Measurements from ENCODE around the gene EFNA3.
A peak's percentile ranks its signal among the peaks of the same experiment; 100 is the strongest.

EFNA3 gene

DNA sequence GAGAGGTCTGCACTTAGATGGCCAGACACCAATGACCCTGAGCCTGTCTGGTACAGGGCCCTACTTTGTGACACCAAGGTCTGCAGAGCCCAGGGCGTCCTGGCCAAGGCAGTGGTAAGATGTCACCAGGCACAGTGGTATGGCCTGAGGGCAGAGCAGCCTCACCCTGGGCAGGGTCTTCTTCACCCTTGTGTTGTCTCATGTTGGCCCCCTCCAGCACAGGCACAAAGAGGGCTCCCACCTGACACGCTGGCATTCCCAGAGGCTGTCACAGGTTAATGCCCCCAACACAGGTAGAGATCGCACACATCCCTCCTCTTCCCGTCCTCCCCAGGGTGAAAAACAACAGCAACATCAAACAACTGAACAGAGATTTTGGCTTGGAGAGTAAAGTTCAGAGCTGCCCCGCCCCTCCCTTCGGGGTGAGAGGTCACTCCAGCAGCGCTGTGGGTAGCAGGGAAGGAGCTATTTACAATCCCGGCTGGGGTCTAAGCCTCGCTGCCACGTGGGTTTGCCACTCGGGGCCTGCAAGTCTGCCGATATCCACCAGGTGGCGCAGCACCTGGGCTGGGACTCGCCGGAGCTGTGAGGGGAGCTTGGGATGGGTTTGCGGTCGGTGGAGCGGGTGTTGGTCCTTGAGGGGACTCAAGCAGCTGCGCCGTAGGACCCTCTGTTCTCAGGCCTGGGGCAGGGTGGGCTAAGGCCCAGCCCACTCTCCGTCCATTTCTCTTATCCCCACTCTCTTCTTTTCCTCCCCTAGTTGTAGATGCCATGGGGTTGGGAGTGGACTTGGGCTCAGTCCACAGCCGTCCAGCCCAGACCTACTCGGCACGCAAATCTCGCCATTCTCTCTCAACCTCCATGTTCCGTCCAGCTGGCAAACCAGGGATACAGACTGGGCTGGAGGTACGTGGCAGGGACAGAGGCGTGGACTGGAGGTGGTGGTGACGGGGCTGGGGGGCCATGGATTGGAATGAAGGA is 12.7 kb downstream of the EFNA3 start:
- TF ChIP-seq, protein P1, sequence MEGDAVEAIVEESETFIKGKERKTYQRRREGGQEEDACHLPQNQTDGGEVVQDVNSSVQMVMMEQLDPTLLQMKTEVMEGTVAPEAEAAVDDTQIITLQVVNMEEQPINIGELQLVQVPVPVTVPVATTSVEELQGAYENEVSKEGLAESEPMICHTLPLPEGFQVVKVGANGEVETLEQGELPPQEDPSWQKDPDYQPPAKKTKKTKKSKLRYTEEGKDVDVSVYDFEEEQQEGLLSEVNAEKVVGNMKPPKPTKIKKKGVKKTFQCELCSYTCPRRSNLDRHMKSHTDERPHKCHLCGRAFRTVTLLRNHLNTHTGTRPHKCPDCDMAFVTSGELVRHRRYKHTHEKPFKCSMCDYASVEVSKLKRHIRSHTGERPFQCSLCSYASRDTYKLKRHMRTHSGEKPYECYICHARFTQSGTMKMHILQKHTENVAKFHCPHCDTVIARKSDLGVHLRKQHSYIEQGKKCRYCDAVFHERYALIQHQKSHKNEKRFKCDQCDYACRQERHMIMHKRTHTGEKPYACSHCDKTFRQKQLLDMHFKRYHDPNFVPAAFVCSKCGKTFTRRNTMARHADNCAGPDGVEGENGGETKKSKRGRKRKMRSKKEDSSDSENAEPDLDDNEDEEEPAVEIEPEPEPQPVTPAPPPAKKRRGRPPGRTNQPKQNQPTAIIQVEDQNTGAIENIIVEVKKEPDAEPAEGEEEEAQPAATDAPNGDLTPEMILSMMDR (IDR thresholded peaks at IDR 0.05; ENCODE audit: insufficient read depth, missing control alignments), result peak; percentile 99
- FAIRE-seq, result no peak
- no peak for DNase-seq (ENCODE audit: insufficient read length, low spot score)

DNA sequence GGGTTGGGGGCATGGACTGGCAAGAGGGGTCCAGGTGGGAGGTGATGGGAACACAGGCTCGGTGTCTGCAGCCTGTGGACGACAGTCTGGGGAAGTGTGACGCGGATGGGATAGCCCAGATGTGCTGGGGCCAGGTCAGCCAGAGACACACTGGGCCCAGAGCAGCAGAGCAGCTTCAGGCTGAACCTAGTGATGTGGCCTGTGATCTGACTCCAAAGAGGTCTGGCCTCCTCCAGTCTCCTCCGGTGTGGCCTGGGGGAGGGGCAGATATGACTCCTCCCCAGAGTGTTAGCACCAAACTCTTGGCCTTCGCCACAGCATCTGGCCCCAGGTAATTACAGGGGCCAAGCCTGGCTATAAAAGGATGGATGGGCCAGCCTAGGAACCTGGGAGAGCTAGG is 13.5 kb downstream of the EFNA3 start:
- TF ChIP-seq, protein P1 (IDR thresholded peaks at IDR 0.05; ENCODE audit: insufficient read depth, missing control alignments), result no peak
- FAIRE-seq (no peak), DNase-seq (ENCODE audit: insufficient read length, low spot score) (no peak)

DNA sequence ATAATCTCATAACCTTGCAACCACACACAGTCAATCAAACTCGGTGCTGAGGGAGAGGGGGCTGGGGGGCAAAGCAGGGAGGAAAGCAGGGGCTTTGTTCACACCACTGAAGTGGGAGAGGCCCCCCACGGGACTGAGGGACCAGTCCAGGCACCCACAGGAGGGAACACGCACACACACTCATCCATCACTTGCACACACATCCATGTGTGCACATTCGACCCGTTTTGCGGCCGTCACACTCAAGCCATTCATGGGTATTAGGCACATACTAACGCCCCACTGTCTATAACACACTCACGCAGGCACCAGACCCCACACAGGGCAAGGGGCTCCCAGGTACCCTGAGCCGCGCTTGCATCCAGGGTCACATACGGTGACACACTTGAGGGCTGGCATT is 14.0 kb downstream of the EFNA3 start:
- TF ChIP-seq, protein P1 (IDR thresholded peaks at IDR 0.05; ENCODE audit: insufficient read depth, missing control alignments), result no peak
- no peak for FAIRE-seq
- DNase-seq (ENCODE audit: insufficient read length, low spot score), result no peak

DNA sequence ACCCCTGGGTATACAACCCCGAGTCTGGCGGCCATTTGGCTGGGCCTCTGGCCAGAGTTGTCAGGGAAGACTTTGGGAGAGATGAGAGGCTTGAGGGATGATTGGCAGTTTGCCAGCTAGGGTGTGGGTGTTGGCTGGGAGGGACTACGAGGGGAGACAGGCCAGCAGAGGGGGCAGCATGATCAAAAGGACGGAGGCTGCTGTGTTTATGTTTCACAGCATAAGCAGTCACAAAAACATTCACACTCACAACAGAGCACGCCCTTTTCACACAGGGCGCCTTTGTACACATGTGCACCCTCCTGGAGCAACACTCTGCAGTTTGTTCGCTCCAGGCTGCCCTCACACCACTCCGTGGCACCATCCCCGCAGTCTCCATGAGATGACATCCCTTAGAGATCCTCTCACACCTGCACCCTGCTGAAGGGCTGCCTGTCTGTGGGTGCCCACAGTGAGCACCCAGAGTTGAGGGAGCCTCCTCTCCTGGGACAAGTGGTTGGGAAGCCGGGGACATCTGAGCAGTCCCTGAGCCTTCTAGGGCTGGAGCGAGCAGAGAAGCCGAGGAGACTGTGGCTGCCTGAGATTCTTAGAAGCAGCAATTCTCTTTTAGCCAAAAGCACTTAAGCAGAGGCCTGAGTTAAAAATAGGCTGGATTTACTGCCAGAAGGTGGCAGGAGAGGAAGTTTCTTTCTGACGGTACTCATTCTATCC is 15.4 kb downstream of the EFNA3 start:
- DNase-seq (ENCODE audit: insufficient read length, low spot score) (no peak), FAIRE-seq (no peak)
- TF ChIP-seq, protein P1 (IDR thresholded peaks at IDR 0.05; ENCODE audit: insufficient read depth, missing control alignments), result peak; percentile 69

DNA sequence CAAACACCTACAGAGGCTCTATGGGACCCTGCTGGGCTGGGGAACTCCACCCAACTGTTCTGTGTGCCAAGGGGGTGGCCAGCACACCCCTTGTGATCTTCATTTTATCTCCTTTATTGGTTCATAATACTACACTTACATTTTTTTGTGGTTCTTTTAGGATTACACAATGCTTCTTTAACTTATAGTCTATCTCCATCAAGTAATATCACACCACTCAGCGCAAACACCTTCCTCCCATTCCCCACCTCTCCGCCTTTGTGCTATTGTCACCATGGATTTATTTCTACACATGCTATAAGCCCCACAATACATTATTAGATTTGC is 15.9 kb downstream of the EFNA3 start:
- TF ChIP-seq, protein P1 (IDR thresholded peaks at IDR 0.05; ENCODE audit: insufficient read depth, missing control alignments), result no peak
- no peak for FAIRE-seq
- DNase-seq (ENCODE audit: insufficient read length, low spot score), result no peak

DNA sequence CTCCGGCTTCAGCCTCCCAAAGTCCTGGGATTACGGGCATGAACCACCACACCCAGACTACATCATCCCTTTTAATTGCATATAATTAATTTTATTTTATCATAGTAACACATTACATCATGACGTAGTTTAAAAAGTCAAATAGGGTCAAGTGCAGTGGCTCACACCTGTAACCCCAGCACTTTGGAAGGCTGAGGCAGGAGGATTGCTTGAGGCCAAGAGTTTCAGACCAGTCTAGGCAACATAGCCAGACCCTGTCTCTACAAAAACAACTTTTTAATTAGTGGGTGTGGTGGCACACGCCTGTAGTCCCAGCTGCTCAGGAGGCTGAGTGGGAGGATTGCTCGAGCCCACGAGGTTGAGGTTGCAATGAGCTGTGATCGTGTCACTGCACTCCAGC is 20.7 kb downstream of the EFNA3 start:
- DNase-seq (ENCODE audit: insufficient read length, low spot score) (no peak), FAIRE-seq (no peak)
- TF ChIP-seq, protein P1 (IDR thresholded peaks at IDR 0.05; ENCODE audit: insufficient read depth, missing control alignments), result no peak

DNA sequence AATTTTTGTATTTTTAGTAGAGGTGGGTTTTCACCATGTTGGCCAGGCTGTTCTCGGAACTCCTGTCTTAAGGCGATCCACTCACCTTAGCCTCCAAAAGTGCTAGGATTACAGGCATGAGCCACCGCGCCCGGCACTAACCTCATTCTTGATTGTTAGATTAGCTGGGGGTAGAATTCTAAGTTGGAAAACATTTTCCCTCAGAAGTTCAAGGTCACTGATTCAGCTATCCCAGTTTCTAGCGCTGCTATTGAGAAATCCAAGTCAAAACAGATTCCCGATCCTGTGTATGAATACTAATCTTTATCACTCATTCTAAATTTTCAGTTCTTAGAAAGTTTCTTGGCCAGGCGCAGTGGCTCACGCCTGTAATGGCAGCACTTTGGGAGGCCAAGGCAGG is 24.7 kb downstream of the EFNA3 start:
- no peak for FAIRE-seq
- TF ChIP-seq, protein P1 (IDR thresholded peaks at IDR 0.05; ENCODE audit: insufficient read depth, missing control alignments), result no peak
- DNase-seq (ENCODE audit: insufficient read length, low spot score), result no peak

Measured in D721Med (cell line).